Suprapubic skin (tissue), 4 donors: ENCODE results near the gene CRYZ.

Experiments used
- EP300 ChIP-seq: sonication (generic); formaldehyde crosslinking; IDR thresholded peaks from one replicate; pipeline ENCODE4 v1.6.1; 2017; ENCODE audit warnings: antibody characterized with exemption
- POLR2AphosphoS5 ChIP-seq, 3 donors: sonication (generic); formaldehyde crosslinking; IDR thresholded peaks; one replicate each; pipeline ENCODE4 v1.6.1; 2017; ENCODE audit warnings: antibody characterized with exemption in 3 of 3
- TF ChIP-seq, protein P1 (sequence below), 2 donors: fragments of 200-600 bp in 1 of 2; fragments of 450-650 bp in 1 of 2; sonication (generic) in 1 of 2; IDR thresholded peaks; one replicate each; pipeline ENCODE4 v1.5.1; 2016 to 2019; ENCODE audit warnings: antibody characterized with exemption in 2 of 2, mild to moderate bottlenecking in 1 of 2, moderate library complexity in 1 of 2

DNA sequence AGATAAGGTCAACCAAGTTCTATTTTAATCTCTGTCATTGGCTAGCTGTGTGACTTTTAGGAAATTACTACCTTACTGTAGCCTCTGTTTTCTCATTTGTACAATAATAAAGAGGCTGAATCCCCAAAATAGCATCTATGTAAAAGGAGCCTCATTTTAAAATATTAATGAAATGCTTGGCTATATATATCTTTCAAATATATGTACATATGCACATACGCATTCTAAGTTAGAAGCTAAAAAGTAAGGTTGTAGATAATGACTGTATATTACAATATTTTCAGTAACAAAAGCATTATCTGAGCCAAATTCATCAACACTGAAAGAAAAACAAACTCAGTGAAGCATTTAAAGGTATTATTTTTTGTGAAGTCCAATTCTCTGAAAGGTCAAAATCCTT is 44.7 kb upstream of the CRYZ start:
- TF ChIP-seq, protein P1, sequence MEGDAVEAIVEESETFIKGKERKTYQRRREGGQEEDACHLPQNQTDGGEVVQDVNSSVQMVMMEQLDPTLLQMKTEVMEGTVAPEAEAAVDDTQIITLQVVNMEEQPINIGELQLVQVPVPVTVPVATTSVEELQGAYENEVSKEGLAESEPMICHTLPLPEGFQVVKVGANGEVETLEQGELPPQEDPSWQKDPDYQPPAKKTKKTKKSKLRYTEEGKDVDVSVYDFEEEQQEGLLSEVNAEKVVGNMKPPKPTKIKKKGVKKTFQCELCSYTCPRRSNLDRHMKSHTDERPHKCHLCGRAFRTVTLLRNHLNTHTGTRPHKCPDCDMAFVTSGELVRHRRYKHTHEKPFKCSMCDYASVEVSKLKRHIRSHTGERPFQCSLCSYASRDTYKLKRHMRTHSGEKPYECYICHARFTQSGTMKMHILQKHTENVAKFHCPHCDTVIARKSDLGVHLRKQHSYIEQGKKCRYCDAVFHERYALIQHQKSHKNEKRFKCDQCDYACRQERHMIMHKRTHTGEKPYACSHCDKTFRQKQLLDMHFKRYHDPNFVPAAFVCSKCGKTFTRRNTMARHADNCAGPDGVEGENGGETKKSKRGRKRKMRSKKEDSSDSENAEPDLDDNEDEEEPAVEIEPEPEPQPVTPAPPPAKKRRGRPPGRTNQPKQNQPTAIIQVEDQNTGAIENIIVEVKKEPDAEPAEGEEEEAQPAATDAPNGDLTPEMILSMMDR (IDR thresholded peaks at IDR 0.05), result no peak
- TF ChIP-seq EP300 (no peak), POLR2AphosphoS5 (IDR thresholded peaks at IDR 0.05) (no peak)
